Renal cortex interstitium (tissue), 11 donors: ENCODE data around the gene C11orf86. TPM values are rescaled to one million over a fixed set of nuclear protein-coding genes. Genes with fewer than 3 reads are reported as not detected.

ENCODE experiments used
- DNase-seq, 11 donors: peaks; one replicate each; pipeline ENCODE4 v3.0.0-alpha.2; 2013; ENCODE audit warnings: low read depth in 9 of 11, low spot score in 4 of 11; ENCODE audit errors: extremely low read depth in 1 of 11
- polyA plus RNA-seq, 3 donors: library from polyadenylated mRNA; unstranded; fragments of 120-200 nt; gene quantifications; one replicate each; pipeline ENCODE4 v1.2.1, GENCODE V29; 2013; ENCODE audit not compliant: insufficient read length in 3 of 3

The C11orf86 gene
- polyA plus RNA-seq, 3 donors: not detected

- DNase-seq: no peak
Measured at GRCh38 chr11:67015048-67015447, 39.9 kb downstream of the C11orf86 start.

GRCh38 chr11:67016550-67016949 is 41.4 kb downstream of the C11orf86 start:
- no peak for DNase-seq

- DNase-seq: no peak
Measured at GRCh38 chr11:67020949-67021348, 45.8 kb downstream of the C11orf86 start.

- no peak for DNase-seq
Measured at GRCh38 chr11:67022341-67022933, 47.3 kb downstream of the C11orf86 start.

- no peak for DNase-seq
Measured at GRCh38 chr11:67022961-67023956, 48.2 kb downstream of the C11orf86 start, which contains the start of gene SYT12. TSS of gene SYT12 (plus strand) at chr11:67023134. CDS start at chr11:67030145, 7,011 bp downstream.

- DNase-seq: no peak
Measured at GRCh38 chr11:67023957-67024353, 48.9 kb downstream of the C11orf86 start.

GRCh38 chr11:67024410-67024809 is 49.3 kb downstream of the C11orf86 start:
- no peak for DNase-seq

- DNase-seq: no peak
Measured at GRCh38 chr11:67024966-67025365, 49.9 kb downstream of the C11orf86 start.

- DNase-seq: no peak
Measured at GRCh38 chr11:67025750-67026149, 50.6 kb downstream of the C11orf86 start.

Other genes starting within 250 kb of the C11orf86 start
- 10 to 100 TPM; 41.8 to 56.0 (median 54.1) TPM for gene SPTBN2, start 246.1 kb upstream of the C11orf86 start, polyA plus RNA-seq
- gene RCE1, start 131.9 kb upstream of the C11orf86 start, polyA plus RNA-seq: 10 to 100 TPM; 19.0 to 31.2 (median 25.0) TPM
- 10 to 100 TPM; 10.2 to 27.3 (median 23.3) TPM for gene LRFN4, start 118.2 kb upstream of the C11orf86 start, polyA plus RNA-seq
- gene PC, start 16.9 kb upstream of the C11orf86 start, polyA plus RNA-seq: 10 to 100 TPM; 39.6 to 53.8 (median 51.7) TPM
- under 1 TPM; 0.16 to 0.23 (median 0.20) TPM for gene SYT12, start 47.8 kb downstream of the C11orf86 start, polyA plus RNA-seq
- gene RHOD, start 81.5 kb downstream of the C11orf86 start, polyA plus RNA-seq: 10 to 100 TPM in 1 of 3 donors, 1 to 10 TPM in 2; 6.9 to 10.7 (median 7.7) TPM
- 10 to 100 TPM; 75.7 to 86.2 (median 76.9) TPM for gene KDM2A, start 144.0 kb downstream of the C11orf86 start, polyA plus RNA-seq